ENCODE results near the gene NDUFAF5. TPM values are rescaled to one million over a fixed set of nuclear protein-coding genes. Genes with fewer than 3 reads are reported as not detected.

NDUFAF5 gene
- total RNA-seq, 1 experiment from 2014 or later: 34.9 TPM

GRCh38 chr20:13857304-13857703 is 72.5 kb downstream of the NDUFAF5 start:
- H3K4me1 ChIP-seq: no peaks in the 10 kb centered on the region
- H3K27ac Mint-ChIP-seq (ENCODE audit: unreplicated experiment): no peak overlapping the region
- no peaks in the 10 kb centered on the region for H3K36me3 Mint-ChIP-seq (ENCODE audit: insufficient read depth, unreplicated experiment)
- BruUV-seq (replicated peaks): no TSS peak
- H3K36me3 ChIP-seq (ENCODE audit: control insufficient read depth, insufficient read depth, low read length): no peaks in the 10 kb centered on the region
- DNase-seq: no peak
- H3K4me3 Mint-ChIP-seq (ENCODE audit: unreplicated experiment): no peak overlapping the region
- no peaks in the 10 kb centered on the region; the same call in 1 of the 2 replicates for H3K27me3 ChIP-seq (replicated peaks; ENCODE audit: control insufficient read depth, insufficient read depth, low read length)
- no peaks in the 10 kb centered on the region for H3K9me3 Mint-ChIP-seq (ENCODE audit: unreplicated experiment)
- peaks cover 42% of the 10 kb centered on the region for H3K27me3 Mint-ChIP-seq (ENCODE audit: insufficient read depth, unreplicated experiment)
- CTCF ChIA-PET: no interaction called here
- no peak overlapping the region for H3K4me3 ChIP-seq (ENCODE audit: low read depth, low read length)
- intact Hi-C loops (cut with micrococcal nuclease; ENCODE audit: unreplicated experiment): no loop called here
- TF ChIP-seq CTCF (IDR thresholded peaks at IDR 0.05; ENCODE audit: insufficient read depth in 1 of 2, low read depth in 1 of 2, low read length in 1 of 2, severe bottlenecking in 1 of 2, unreplicated experiment in 1 of 2): no peak
- POLR2A ChIA-PET: no interaction called here
- no peaks in the 10 kb centered on the region for H3K9me3 ChIP-seq
- no peaks in the 10 kb centered on the region for H3K4me1 Mint-ChIP-seq (ENCODE audit: low read depth, unreplicated experiment)

GRCh38 chr20:13857961-13858360 is 73.1 kb downstream of the NDUFAF5 start:
- Mint-ChIP-seq H3K27ac (ENCODE audit: unreplicated experiment) (no peak overlapping the region), H3K27me3 (ENCODE audit: insufficient read depth, unreplicated experiment) (peaks cover 38% of the 10 kb centered on the region), H3K4me1 (ENCODE audit: low read depth, unreplicated experiment) (no peaks in the 10 kb centered on the region), H3K36me3 (ENCODE audit: insufficient read depth, unreplicated experiment) (no peaks in the 10 kb centered on the region), H3K4me3 (ENCODE audit: unreplicated experiment) (no peak overlapping the region), H3K9me3 (ENCODE audit: unreplicated experiment) (no peaks in the 10 kb centered on the region)
- ChIA-PET POLR2A (no interaction called here), CTCF (no interaction called here)
- no TSS peak for BruUV-seq (replicated peaks)
- Histone ChIP-seq H3K36me3 (ENCODE audit: control insufficient read depth, insufficient read depth, low read length) (no peaks in the 10 kb centered on the region), H3K4me1 (no peaks in the 10 kb centered on the region), H3K9me3 (no peaks in the 10 kb centered on the region), H3K4me3 (ENCODE audit: low read depth, low read length) (no peak overlapping the region), H3K27me3 (replicated peaks; ENCODE audit: control insufficient read depth, insufficient read depth, low read length) (no peaks in the 10 kb centered on the region; the same call in 1 of the 2 replicates)
- no peak for TF ChIP-seq CTCF (IDR thresholded peaks at IDR 0.05; ENCODE audit: insufficient read depth in 1 of 2, low read depth in 1 of 2, low read length in 1 of 2, severe bottlenecking in 1 of 2, unreplicated experiment in 1 of 2)
- intact Hi-C loops (cut with micrococcal nuclease; ENCODE audit: unreplicated experiment): no loop called here
- DNase-seq: no peak

- POLR2A ChIA-PET: no interaction called here
- Mint-ChIP-seq H3K36me3 (ENCODE audit: insufficient read depth, unreplicated experiment) (no peaks in the 10 kb centered on the region), H3K4me1 (ENCODE audit: low read depth, unreplicated experiment) (no peaks in the 10 kb centered on the region), H3K27me3 (ENCODE audit: insufficient read depth, unreplicated experiment) (peaks cover 38% of the 10 kb centered on the region), H3K27ac (ENCODE audit: unreplicated experiment) (no peak overlapping the region), H3K9me3 (ENCODE audit: unreplicated experiment) (no peaks in the 10 kb centered on the region), H3K4me3 (ENCODE audit: unreplicated experiment) (no peak overlapping the region)
- intact Hi-C loops (cut with micrococcal nuclease; ENCODE audit: unreplicated experiment): no loop called here
- no peak for TF ChIP-seq CTCF (IDR thresholded peaks at IDR 0.05; ENCODE audit: insufficient read depth in 1 of 2, low read depth in 1 of 2, low read length in 1 of 2, severe bottlenecking in 1 of 2, unreplicated experiment in 1 of 2)
- CTCF ChIA-PET: no interaction called here
- H3K9me3 ChIP-seq: no peaks in the 10 kb centered on the region
- no peaks in the 10 kb centered on the region for H3K4me1 ChIP-seq
- H3K27me3 ChIP-seq (replicated peaks; ENCODE audit: control insufficient read depth, insufficient read depth, low read length): no peaks in the 10 kb centered on the region; the same call in 1 of the 2 replicates
- H3K36me3 ChIP-seq (ENCODE audit: control insufficient read depth, insufficient read depth, low read length): no peaks in the 10 kb centered on the region
- DNase-seq: no peak
- no TSS peak for BruUV-seq (replicated peaks)
- H3K4me3 ChIP-seq (ENCODE audit: low read depth, low read length): no peak overlapping the region
Measured at GRCh38 chr20:13858439-13858838, 73.6 kb downstream of the NDUFAF5 start.
